ENCODE data around the gene GABBR1.

DNA sequence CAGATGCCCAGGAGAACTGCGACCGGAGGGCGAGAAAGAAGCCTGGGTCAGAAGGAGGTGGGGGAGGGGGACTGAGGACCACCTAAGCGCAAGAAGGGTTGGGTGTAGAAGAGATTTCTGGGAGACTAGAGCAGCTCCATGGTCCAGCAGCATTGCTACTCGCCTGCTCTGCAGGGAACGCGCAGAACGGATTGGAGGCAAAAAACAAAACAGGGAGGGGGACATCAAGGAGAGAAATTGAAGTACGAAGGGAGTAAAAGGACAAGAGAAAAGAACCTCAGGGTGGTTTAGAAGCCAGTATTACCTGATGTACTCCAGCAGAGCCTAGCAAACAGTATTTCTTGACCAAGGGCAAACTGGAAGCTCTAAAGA lies 537 bp upstream of the GABBR1 start:
- TF ChIP-seq, protein P1, sequence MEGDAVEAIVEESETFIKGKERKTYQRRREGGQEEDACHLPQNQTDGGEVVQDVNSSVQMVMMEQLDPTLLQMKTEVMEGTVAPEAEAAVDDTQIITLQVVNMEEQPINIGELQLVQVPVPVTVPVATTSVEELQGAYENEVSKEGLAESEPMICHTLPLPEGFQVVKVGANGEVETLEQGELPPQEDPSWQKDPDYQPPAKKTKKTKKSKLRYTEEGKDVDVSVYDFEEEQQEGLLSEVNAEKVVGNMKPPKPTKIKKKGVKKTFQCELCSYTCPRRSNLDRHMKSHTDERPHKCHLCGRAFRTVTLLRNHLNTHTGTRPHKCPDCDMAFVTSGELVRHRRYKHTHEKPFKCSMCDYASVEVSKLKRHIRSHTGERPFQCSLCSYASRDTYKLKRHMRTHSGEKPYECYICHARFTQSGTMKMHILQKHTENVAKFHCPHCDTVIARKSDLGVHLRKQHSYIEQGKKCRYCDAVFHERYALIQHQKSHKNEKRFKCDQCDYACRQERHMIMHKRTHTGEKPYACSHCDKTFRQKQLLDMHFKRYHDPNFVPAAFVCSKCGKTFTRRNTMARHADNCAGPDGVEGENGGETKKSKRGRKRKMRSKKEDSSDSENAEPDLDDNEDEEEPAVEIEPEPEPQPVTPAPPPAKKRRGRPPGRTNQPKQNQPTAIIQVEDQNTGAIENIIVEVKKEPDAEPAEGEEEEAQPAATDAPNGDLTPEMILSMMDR (IDR thresholded peaks at IDR 0.05; ENCODE audit: low read depth, low read length, missing input control): no peak
- TF ChIP-seq, protein P2, sequence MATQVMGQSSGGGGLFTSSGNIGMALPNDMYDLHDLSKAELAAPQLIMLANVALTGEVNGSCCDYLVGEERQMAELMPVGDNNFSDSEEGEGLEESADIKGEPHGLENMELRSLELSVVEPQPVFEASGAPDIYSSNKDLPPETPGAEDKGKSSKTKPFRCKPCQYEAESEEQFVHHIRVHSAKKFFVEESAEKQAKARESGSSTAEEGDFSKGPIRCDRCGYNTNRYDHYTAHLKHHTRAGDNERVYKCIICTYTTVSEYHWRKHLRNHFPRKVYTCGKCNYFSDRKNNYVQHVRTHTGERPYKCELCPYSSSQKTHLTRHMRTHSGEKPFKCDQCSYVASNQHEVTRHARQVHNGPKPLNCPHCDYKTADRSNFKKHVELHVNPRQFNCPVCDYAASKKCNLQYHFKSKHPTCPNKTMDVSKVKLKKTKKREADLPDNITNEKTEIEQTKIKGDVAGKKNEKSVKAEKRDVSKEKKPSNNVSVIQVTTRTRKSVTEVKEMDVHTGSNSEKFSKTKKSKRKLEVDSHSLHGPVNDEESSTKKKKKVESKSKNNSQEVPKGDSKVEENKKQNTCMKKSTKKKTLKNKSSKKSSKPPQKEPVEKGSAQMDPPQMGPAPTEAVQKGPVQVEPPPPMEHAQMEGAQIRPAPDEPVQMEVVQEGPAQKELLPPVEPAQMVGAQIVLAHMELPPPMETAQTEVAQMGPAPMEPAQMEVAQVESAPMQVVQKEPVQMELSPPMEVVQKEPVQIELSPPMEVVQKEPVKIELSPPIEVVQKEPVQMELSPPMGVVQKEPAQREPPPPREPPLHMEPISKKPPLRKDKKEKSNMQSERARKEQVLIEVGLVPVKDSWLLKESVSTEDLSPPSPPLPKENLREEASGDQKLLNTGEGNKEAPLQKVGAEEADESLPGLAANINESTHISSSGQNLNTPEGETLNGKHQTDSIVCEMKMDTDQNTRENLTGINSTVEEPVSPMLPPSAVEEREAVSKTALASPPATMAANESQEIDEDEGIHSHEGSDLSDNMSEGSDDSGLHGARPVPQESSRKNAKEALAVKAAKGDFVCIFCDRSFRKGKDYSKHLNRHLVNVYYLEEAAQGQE (IDR thresholded peaks at IDR 0.05): no peak
- no peak for TF ChIP-seq YY1 (IDR thresholded peaks at IDR 0.05)
- TF ChIP-seq SP1 (IDR thresholded peaks at IDR 0.05): no peak
- TF ChIP-seq RAD21 (IDR thresholded peaks at IDR 0.05): no peak
